ENCODE results near the gene CRY2. TPM values are rescaled to one million over a fixed set of nuclear protein-coding genes. Genes with fewer than 3 reads are reported as not detected.
A peak's percentile ranks its signal among the peaks of the same experiment; 100 is the strongest.

CRY2 gene
- total and polyA plus RNA-seq, 2 of the 13 experiments (the other 11 are each of a cell fraction or from before 2014, with no cell fraction given), result 10.1 to 12.2 TPM

GRCh38 chr11:45917623-45918330 is 70.5 kb downstream of the CRY2 start, which contains the start of gene PEX16 (continued):
- TF ChIP-seq IKZF4 (CRISPR knock-in tag; IDR thresholded peaks at IDR 0.05; ENCODE audit: borderline replicate concordance, low read depth, not compliant biosample characterization) (no peak), PHB2 (IDR thresholded peaks at IDR 0.05; ENCODE audit: partially characterized antibody) (no peak), ZNF660 (CRISPR knock-in tag; IDR thresholded peaks at IDR 0.05; ENCODE audit: borderline replicate concordance, low read depth) (no peak), SRSF1 (optimal IDR thresholded peaks at IDR 0.05; ENCODE audit: low read depth, low read length) (peak; percentile 53), KIAA2018 (CRISPR knock-in tag; IDR thresholded peaks at IDR 0.05; ENCODE audit: borderline replicate concordance) (no peak), ZSCAN5A (CRISPR knock-in tag; IDR thresholded peaks at IDR 0.05; ENCODE audit: borderline replicate concordance) (no peak), ARID3A (IDR thresholded peaks at IDR 0.05; ENCODE audit: low read depth, low read length) (no peak), ARID5B (CRISPR knock-in tag; IDR thresholded peaks at IDR 0.05) (no peak), HOXA9 (CRISPR knock-in tag; IDR thresholded peaks at IDR 0.05; ENCODE audit: borderline replicate concordance) (no peak), NFYC (CRISPR knock-in tag; IDR thresholded peaks at IDR 0.05) (peak; percentile 66), ZMYM4 (CRISPR knock-in tag; IDR thresholded peaks at IDR 0.05) (peak; percentile 27; the same call in 1 of the 2 replicates), YY1 (IDR thresholded peaks at IDR 0.05; ENCODE audit: insufficient read depth, insufficient replicate concordance, low read depth, low read length) (peak; percentile 63)

Measured in HepG2 (cell line).